T-helper 22 cell (primary cell): ENCODE results near the gene ATP5PO.
A peak's percentile ranks its signal among the peaks of the same experiment; 100 is the strongest.
"Not testable (repeated sequence)": the region's sequence is repeated elsewhere in the genome, so short reads cannot be mapped to it uniquely, and the experiment has no call there.

ENCODE experiments used
- DNase-seq: peaks from one replicate; pipeline ENCODE4 v3.0.0-alpha.2; 2020; ENCODE audit warnings: low read depth

ATP5PO gene

DNA sequence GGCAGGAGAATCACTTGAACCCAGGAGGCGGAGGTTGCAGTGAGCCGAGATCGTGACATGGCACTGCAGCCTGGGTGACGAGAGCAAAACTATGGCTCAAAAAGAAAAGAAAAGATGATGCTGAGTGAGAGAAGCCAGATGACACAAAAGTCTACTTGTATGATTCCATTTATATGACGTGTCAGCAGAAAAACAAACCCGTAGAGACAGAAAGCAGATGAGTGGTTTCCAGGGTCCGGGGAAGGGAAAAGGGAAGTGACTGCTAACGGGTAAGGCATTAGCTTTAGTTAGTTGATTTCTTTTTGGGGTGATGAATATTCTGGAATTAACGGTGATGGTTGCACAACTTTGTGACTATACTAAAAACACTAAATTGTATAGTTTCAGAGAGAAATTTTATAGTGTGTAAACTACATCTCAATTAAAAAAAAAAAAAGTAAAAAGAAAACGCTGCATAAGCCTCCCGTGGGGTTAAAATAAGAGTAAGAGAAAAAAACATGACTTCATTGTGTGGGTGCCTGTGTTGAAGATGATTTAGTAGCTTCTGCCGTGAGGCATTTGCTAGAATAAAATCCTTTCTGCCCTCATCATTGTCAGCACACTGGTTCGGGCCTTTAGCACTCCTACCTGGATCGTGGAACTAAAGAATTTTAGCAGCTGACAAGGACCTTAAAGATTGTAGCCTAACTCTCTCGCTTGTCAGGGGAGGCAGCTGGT lies 24.7 kb upstream of the ATP5PO start:
- DNase-seq: no peak

- no peak for DNase-seq
Observed at GRCh38 chr21:33939226-33939625, 23.6 kb upstream of the ATP5PO start.

GRCh38 chr21:33938381-33938780 lies 22.8 kb upstream of the ATP5PO start:
- DNase-seq: no peak

DNA sequence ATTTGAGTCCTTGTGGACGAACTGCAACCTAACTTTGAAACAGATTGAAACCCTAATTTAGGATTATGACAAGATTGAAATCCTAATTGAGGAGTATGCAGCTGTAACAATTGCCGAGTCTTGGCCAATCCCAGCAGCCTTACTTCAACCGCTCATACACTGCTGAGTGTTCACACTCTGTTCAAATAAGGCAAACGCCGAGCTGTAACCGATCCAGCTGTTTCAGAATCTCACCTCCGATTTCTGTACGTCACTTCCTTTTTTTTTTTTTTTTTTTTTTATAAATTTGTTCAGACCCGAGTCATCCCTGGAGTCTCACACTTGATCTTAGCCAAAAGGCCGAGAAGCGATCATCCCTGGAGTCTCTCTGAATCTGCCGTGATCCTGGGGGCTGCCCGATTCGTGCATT lies 22.3 kb upstream of the ATP5PO start:
- peak; percentile 33 for DNase-seq

DNA sequence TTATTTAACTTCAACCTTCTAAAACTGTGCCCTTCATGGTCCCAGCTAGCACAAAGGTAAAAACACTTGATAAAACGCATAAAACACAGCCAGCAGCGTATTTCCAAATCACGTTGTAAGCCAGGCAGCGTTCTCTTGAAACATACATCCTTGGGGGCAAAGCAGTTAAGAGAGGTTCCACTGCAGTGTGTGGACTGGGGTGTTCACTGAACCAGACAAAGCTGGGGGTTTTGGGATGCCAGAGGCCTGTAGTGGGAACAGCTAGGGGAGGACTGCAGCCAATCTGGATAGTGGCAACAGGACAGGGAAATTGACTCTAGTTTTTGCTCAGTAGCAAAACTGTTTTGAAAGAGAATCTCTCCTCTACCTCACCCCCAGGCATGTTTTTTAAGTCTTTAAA lies 21.5 kb upstream of the ATP5PO start:
- DNase-seq: no peak

DNA sequence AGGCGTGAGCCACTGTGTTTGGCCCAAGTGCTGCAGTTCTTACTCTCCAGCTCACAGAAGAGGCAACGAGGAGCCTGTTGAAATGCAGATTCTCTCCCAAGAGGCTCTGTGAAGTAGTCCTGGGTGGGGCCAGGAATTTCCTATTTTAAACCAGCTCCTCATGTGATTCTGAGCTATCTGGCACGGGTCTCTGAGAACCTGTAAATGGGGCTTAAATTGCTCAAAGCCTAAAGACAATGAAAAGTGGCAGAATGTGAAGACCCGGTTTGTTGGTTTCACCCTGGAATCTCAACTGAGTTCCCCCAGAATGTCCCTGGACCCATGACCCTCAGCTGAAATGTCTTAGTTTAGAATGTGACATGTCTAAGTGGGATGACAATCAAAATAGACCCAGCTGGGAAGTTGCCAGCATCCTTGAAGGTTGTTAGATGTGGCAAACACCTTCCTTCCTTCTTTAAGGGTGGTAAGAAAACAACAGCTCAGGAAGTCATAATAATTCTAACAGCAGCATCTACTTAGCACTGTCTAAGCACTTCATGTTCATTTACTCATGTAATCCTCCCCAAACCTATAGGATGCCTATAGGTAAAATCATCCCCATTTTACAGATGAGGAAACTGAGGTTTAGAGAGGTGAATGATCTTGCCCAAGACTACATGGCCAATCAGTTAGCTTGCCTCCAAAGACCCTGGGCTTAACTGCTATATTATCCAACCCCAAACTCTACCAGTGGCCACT lies 20.9 kb upstream of the ATP5PO start:
- peak; percentile 54 for DNase-seq

- DNase-seq: no peak
Observed at GRCh38 chr21:33932731-33933130, 17.1 kb upstream of the ATP5PO start.

DNA sequence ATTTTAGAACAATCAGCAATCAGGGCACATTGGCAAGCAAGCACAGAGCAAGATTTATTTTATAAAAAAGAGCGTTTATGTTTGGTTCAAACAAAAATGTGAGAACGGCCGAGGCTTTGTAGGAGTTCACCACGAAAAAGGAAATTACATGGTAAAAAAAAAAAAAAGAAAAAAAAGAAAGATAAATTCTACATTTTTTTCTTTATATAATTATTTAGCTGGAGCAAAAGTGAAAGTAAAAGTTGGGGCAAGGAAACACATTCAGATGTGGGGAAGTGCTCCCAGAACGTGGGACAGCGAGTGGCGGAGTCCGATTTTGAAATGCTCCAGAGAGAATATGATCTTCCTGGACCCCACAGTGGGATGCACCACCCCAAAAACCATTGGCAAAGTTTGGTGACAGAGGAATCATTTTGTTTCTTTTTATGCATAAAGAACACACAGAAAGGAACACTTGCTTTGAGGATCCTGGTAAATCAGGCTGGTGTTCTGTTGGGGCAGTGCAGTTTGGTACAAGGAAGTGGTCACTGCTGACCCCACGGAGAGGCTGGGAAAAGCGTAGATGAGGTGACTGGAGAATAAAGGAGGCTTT lies 16.3 kb upstream of the ATP5PO start:
- no peak for DNase-seq

- peak; percentile 76 for DNase-seq
Observed at GRCh38 chr21:33931052-33931798, 15.6 kb upstream of the ATP5PO start.

DNA sequence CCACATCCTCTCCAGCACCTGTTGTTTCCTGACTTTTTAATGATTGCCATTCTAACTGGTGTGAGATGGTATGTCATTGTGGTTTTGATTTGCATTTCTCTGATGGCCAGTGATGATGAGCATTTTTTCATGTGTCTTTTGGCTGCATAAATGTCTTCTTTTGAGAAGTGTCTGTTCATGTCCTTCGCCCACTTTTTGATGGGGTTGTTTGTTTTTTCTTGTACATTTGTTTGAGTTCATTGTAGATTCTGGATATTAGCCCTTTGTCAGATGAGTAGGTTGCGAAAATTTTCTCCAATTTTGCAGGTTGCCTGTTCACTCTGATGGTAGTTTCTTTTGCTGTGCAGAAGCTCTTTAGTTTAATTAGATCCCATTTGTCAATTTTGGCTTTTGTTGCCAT lies 10.6 kb upstream of the ATP5PO start:
- DNase-seq: not testable (repeated sequence)

DNA sequence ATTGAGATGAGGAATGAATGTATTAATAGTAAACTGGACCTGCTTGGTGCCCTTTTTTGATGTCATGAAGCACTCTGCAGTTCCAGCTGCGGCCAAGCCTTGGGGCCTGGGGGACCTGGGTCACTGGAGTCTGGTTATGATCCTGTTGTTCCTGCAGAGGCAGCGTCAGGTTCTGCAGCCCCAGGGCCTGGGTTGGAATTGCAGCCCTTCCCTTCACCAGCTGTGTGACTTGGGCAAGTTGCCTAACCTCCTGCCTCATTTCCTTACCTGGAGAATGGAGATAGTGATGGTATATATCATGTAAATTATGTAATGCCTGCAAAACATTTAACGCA lies 9.1 kb upstream of the ATP5PO start:
- no peak for DNase-seq

GRCh38 chr21:33924079-33924765 lies 8.6 kb upstream of the ATP5PO start:
- DNase-seq: peak; percentile 66

DNA sequence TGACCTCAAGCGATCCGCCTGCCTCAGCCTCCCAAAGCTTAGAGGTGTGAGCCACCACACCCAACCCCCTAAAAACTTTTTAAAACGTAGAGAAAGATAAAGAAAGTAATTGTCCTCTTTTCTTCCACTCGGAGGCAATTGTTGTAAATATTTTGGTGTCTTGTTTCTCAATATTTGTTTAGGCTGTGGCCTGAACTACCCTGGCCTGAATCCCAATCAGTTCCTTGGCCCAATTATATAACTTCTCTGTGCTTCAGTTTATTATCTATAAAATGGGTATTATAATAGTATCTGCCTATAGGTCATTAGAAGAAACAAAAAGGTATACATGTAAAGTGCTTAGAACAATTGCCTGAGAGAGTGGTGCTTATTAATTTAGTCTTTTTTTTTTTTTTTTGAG lies 1.8 kb upstream of the ATP5PO start:
- DNase-seq: no peak

DNA sequence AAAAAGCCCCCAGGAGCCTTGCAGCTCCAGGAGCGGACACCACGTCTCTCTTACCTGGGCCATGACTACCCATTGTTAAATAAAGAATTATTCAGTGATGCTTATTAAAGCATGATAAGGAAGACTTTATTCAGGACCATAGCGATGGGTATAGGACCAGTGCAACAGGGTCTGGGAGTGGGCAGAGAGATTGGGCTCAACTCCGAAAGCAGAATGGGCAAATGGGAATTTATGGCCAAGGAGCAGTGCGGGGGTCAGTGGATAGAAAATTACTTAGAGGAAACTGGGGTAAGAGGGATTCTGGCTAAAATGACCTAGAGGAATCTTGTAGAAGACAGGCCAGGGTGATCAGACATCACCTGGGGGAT lies 580 bp upstream of the ATP5PO start:
- no peak for DNase-seq

- no peak for DNase-seq
Observed at GRCh38 chr21:33914188-33914587, 1.4 kb downstream of the ATP5PO start.

- no peak for DNase-seq
Observed at GRCh38 chr21:33909756-33910155, 5.8 kb downstream of the ATP5PO start.

DNA sequence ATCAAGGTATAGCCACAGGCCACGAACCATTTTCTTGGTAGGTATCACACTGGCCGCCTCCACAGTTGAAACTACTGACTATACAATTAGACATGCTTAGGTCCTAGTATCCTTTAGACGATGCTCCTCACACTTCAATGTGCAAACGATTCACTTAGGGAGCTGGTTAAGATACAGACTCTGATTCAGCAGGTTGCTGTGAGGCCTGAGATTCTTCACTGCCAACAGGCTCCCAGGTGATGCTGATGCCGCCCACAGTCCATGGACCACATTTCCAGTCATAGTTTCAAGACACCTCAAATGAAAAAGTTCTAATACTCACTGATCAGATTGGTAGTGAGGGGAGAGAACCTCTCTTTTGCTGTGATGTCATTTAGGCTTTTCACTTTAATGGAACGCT lies 6.8 kb downstream of the ATP5PO start:
- DNase-seq: no peak

DNA sequence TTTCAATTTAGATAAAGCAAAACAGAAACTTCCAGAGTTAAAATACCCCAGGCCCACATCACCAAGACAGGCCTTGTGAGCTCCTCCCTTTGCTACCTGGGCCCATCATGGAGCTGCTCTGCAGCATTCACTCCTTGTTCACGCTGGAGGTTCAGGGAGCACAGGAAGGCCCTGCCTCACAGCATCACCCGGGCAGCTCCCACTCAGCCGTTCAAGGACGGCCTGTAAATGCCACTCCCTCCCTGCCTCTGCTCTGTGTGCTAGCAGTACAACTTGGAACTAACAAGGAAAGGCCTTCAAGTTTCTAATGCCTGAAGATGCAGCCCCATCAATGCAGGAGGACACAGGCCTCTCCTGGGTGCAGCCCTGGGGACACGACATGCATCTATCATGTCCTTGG lies 11.6 kb downstream of the ATP5PO start:
- DNase-seq: no peak

- DNase-seq: no peak
Observed at GRCh38 chr21:33902349-33902748, 13.3 kb downstream of the ATP5PO start.

- no peak for DNase-seq
Observed at GRCh38 chr21:33901412-33902288, 14.0 kb downstream of the ATP5PO start.

DNA sequence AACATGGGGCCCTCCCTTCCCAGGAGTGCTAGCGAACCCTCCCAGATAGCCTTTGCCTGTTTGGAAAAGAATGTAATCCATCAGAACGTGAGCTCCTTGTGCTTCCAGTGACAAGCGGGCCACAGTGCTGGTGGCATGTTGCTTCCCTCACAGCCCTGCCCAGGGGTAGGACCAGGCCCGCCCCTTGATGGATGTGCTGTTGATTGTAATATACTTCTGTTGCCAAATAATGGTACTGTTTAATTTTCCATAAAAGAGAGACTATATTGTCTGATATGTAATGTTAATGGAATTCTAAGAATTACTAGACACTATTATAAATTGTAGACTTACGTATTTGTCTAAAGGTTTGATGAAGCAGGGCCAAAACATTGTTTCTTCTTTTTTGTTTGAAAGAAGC lies 16.4 kb downstream of the ATP5PO start:
- DNase-seq: no peak
